GM12801 (cell line): ENCODE data around the gene WDR7.

Experiments used
- TF ChIP-seq, protein P1 (sequence below): IDR thresholded peaks from one replicate; pipeline ENCODE4 v1.5.1; 2011; ENCODE audit warnings: control low read depth; ENCODE audit not compliant: insufficient read length; ENCODE audit errors: extremely low read depth

Gene WDR7

GRCh38 chr18:56770097-56770496 lies 118.9 kb downstream of the WDR7 start:
- TF ChIP-seq, protein P1, sequence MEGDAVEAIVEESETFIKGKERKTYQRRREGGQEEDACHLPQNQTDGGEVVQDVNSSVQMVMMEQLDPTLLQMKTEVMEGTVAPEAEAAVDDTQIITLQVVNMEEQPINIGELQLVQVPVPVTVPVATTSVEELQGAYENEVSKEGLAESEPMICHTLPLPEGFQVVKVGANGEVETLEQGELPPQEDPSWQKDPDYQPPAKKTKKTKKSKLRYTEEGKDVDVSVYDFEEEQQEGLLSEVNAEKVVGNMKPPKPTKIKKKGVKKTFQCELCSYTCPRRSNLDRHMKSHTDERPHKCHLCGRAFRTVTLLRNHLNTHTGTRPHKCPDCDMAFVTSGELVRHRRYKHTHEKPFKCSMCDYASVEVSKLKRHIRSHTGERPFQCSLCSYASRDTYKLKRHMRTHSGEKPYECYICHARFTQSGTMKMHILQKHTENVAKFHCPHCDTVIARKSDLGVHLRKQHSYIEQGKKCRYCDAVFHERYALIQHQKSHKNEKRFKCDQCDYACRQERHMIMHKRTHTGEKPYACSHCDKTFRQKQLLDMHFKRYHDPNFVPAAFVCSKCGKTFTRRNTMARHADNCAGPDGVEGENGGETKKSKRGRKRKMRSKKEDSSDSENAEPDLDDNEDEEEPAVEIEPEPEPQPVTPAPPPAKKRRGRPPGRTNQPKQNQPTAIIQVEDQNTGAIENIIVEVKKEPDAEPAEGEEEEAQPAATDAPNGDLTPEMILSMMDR, result no peak

- TF ChIP-seq, protein P1, result no peak
Observed at GRCh38 chr18:56770873-56771272, 119.7 kb downstream of the WDR7 start.

GRCh38 chr18:56775701-56776100 lies 124.5 kb downstream of the WDR7 start:
- TF ChIP-seq, protein P1, result no peak

DNA sequence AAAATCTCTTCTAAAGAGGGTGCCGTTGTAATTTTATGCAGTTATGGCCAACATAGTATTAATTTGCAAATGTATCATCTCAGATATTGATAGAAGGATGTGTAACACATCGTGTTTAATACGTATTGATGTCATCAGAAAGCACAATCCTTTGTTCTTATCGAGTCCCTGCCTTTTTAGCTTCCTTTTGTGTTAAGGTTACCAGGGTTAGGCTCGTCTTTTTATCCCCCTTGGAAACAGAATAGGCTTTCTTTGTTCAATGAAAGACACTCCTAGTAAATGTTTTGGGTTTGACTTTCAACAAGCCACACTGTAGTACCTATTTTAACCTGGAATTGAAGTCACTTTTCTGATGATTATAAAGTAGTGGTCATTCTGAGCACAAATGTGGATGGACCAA lies 136.2 kb downstream of the WDR7 start:
- TF ChIP-seq, protein P1, result no peak

- TF ChIP-seq, protein P1, result no peak
Observed at GRCh38 chr18:56789004-56789888, 138.1 kb downstream of the WDR7 start.

DNA sequence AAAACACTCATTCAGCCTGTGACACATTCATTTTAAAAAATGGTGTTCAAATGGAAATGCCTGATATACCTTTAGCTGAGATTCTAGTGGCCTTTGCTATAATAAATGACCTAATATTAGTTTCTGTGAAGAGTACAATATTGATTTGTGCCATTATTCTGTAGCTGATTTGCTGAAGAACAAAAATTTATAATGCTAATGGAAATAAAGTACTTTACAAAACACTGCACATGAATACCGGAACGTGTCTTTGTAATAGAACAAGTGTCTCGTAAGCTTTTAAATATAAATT lies 138.7 kb downstream of the WDR7 start:
- TF ChIP-seq, protein P1, result no peak

GRCh38 chr18:56795381-56795780 lies 144.2 kb downstream of the WDR7 start:
- TF ChIP-seq, protein P1, result no peak

DNA sequence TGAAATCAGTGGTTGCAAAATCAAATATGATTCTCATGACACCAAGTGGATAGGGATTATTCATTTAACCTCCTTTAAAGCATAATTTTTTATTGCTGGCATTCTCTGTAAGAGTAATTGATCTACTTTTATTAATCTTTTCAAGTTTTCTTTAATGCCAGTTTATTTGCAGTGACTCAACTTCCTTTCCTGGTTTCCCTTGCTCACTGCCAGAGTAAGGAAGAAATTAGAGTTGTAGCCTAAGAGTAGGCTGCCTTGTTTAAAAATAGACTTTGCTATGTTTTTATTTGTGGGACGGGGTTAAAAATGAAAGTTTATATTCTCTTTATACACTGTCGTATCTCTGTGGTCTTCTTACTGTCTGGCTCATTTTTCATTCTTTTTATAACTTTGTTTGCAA lies 148.6 kb downstream of the WDR7 start:
- TF ChIP-seq, protein P1, result no peak
